Measurements from ENCODE around the gene S1PR5. TPM values are rescaled to one million over a fixed set of nuclear protein-coding genes. Genes with fewer than 3 reads are reported as not detected.

S1PR5 gene
- polyA plus RNA-seq, 3 donors, result 0.18 to 0.46 TPM; not detected in 1

DNA sequence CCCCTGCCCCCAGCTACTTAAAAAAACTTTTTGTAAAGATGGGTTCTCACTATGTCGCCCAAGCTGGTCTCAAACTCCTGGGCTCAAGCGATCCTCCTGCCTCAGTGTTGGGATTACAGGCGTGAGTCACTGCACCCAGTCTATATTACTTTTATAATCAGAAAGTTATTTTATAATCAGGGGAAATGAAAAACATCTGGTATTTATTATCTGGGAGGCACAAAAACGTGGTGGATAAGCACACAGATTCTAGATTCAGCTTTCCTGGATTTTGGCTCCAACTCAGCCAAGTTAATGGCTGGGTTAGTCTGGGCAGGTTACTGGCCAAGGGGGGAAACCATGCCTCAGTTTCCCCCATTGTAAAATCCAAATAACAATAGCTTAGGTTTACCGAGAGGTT is 38.8 kb downstream of the S1PR5 start:
- Histone ChIP-seq H3K9ac (ENCODE audit: insufficient read depth, low read length, poor library complexity, severe bottlenecking) (no peak overlapping the region), H3K4me3 (replicated peaks in 1 of 3; ENCODE audit: low read depth in 2 of 3, low read length in 3 of 3) (no peak overlapping the region), H3K36me3 (replicated peaks in 1 of 2; ENCODE audit: control insufficient read depth in 1 of 2, insufficient read depth in 2 of 2, low read length in 2 of 2) (no peaks in the 10 kb centered on the region), H3K9me3 (replicated peaks in 1 of 2; ENCODE audit: control insufficient read depth in 1 of 2, insufficient read depth in 1 of 2, low read length in 2 of 2) (no peaks in the 10 kb centered on the region), H4K20me1 (ENCODE audit: insufficient read depth, low read length) (no peaks in the 10 kb centered on the region), H3K27me3 (ENCODE audit: control insufficient read depth in 2 of 2, insufficient read depth in 2 of 2, low read length in 2 of 2) (peaks cover 0 to 2% of the 10 kb centered on the region in 2 donors), H3K79me2 (ENCODE audit: insufficient read depth, low read length) (no peaks in the 10 kb centered on the region), H3K4me2 (replicated peaks; ENCODE audit: extremely low read depth, low read length, poor library complexity, severe bottlenecking) (peak overlapping the region; percentile 71), H2AFZ (ENCODE audit: insufficient read depth, low read depth, low read length, poor library complexity, severe bottlenecking) (no peak overlapping the region), H3K4me1 (ENCODE audit: control insufficient read depth in 1 of 2, insufficient read depth in 2 of 2, low read length in 2 of 2) (peaks cover 18 to 20% of the 10 kb centered on the region in 2 donors), H3K27ac (ENCODE audit: low read depth in 1 of 2, low read length in 2 of 2) (no peak overlapping the region)
- DNase-seq, result no peak
- H3K9me3 Mint-ChIP-seq, result peaks cover 0 to 2% (median 0%) of the 10 kb centered on the region in 7 donors
- H3K36me3 Mint-ChIP-seq, result no peaks in the 10 kb centered on the region
- H3K4me1 Mint-ChIP-seq, result peaks cover 19% of the 10 kb centered on the region
- no peak overlapping the region for H3K27ac Mint-ChIP-seq
- intact Hi-C loops (cut with micrococcal nuclease), result no loop called here
- peaks cover 9 to 19% (median 11%) of the 10 kb centered on the region in 3 donors for H3K27me3 Mint-ChIP-seq (ENCODE audit: low read depth in 3 of 3)
- TF ChIP-seq, protein P1, sequence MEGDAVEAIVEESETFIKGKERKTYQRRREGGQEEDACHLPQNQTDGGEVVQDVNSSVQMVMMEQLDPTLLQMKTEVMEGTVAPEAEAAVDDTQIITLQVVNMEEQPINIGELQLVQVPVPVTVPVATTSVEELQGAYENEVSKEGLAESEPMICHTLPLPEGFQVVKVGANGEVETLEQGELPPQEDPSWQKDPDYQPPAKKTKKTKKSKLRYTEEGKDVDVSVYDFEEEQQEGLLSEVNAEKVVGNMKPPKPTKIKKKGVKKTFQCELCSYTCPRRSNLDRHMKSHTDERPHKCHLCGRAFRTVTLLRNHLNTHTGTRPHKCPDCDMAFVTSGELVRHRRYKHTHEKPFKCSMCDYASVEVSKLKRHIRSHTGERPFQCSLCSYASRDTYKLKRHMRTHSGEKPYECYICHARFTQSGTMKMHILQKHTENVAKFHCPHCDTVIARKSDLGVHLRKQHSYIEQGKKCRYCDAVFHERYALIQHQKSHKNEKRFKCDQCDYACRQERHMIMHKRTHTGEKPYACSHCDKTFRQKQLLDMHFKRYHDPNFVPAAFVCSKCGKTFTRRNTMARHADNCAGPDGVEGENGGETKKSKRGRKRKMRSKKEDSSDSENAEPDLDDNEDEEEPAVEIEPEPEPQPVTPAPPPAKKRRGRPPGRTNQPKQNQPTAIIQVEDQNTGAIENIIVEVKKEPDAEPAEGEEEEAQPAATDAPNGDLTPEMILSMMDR (IDR thresholded peaks at IDR 0.05), result no peak
- WGBS (ENCODE audit: insufficient coverage), result no CpG with 5 or more reads among the region's 5 CpGs
- H3K4me3 Mint-ChIP-seq, result no peak overlapping the region

DNA sequence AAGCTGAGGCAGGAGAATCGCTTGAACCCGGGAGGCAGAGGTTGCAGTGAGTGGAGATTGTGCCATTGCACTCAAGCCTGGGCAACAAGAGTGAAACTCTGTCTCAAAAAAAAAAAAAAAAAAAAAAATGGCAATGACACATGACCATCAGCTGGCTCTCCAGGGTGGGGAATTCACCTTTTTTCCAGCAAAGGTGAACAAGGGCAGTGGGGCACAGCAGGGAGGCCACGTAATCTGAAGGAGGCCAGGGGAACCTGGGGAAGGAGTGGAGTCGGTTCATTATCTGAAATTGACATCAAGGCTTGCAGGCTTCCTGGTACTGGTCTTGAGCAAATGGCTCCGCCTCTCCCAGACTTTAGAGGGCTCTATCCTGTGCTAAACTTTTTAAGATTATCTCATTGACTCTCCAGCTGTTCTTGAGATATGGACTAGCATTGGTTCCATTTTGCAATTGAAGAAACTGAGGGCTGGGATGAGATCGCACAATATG is 42.2 kb downstream of the S1PR5 start:
- 36% methylated on average over 4 of the region's 6 CpGs for WGBS (ENCODE audit: insufficient coverage)
- no peak for DNase-seq
- Mint-ChIP-seq H3K4me3 (no peak overlapping the region), H3K9me3 (peaks cover 0 to 2% (median 0%) of the 10 kb centered on the region in 7 donors), H3K4me1 (peaks cover 14% of the 10 kb centered on the region), H3K36me3 (no peaks in the 10 kb centered on the region), H3K27me3 (ENCODE audit: low read depth in 3 of 3) (peaks cover 8 to 19% (median 11%) of the 10 kb centered on the region in 3 donors), H3K27ac (no peak overlapping the region)
- intact Hi-C loops (cut with micrococcal nuclease), result no loop called here
- no peak overlapping the region for H3K4me2 ChIP-seq (replicated peaks; ENCODE audit: extremely low read depth, low read length, poor library complexity, severe bottlenecking)
- H3K27me3 ChIP-seq (ENCODE audit: control insufficient read depth in 2 of 2, insufficient read depth in 2 of 2, low read length in 2 of 2), result peaks cover 0 to 2% of the 10 kb centered on the region in 2 donors
- peaks cover 13% of the 10 kb centered on the region in 2 donors for H3K4me1 ChIP-seq (ENCODE audit: control insufficient read depth in 1 of 2, insufficient read depth in 2 of 2, low read length in 2 of 2)
- TF ChIP-seq, protein P1 (IDR thresholded peaks at IDR 0.05), result no peak
- H3K79me2 ChIP-seq (ENCODE audit: insufficient read depth, low read length), result no peaks in the 10 kb centered on the region
- no peak overlapping the region for H3K9ac ChIP-seq (ENCODE audit: insufficient read depth, low read length, poor library complexity, severe bottlenecking)
- no peak overlapping the region for H3K4me3 ChIP-seq (replicated peaks in 1 of 3; ENCODE audit: low read depth in 2 of 3, low read length in 3 of 3)
- no peaks in the 10 kb centered on the region for H4K20me1 ChIP-seq (ENCODE audit: insufficient read depth, low read length)
- no peaks in the 10 kb centered on the region for H3K9me3 ChIP-seq (replicated peaks in 1 of 2; ENCODE audit: control insufficient read depth in 1 of 2, insufficient read depth in 1 of 2, low read length in 2 of 2)
- H2AFZ ChIP-seq (ENCODE audit: insufficient read depth, low read depth, low read length, poor library complexity, severe bottlenecking), result no peak overlapping the region
- H3K36me3 ChIP-seq (replicated peaks in 1 of 2; ENCODE audit: control insufficient read depth in 1 of 2, insufficient read depth in 2 of 2, low read length in 2 of 2), result no peaks in the 10 kb centered on the region
- H3K27ac ChIP-seq (ENCODE audit: low read depth in 1 of 2, low read length in 2 of 2), result no peak overlapping the region

Data from CD14-positive monocyte (primary cell).